CD1c-positive myeloid dendritic cell (primary cell): ENCODE measurements around the gene CPED1.

Source experiments
- DNase-seq: peaks from one replicate; pipeline ENCODE4 v3.0.0-alpha.2; 2016; ENCODE audit errors: extremely low spot score

Gene CPED1

DNA sequence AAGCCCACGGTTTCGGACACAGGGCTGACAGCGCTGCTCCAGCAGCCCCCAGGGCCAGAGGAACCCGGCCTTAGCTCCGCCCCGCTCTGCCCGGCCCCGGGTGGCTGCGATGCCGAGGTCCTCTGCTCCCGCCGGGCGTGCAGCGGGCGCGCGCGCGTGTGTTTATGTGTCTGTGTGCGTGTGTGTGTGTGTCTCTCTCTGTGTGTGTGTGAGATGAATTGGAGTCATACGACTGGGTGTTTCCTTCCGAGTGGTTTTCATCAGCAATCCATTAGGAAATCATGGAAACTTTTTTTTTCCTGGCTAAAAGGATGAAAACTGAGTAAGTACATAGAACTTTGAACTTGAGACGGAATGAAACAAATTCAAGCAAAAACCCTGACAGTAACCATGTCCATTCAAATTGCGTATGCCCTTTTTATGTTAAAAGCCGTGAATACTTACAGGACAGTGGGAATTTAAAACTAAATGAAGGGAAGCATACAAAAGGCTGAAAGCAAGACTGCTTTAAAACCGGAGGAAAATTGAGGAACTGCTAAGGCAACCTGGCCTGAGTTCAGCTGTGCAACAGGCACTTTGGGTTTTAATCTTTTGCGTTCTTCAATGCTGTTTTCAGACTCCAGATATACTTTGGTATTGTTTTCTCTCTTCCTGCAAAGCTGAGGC lies at the start of gene CPED1:
CPED1 (plus strand) TSS at position 121 of the 666 bp plus-strand sequence. CDS start 911 bp downstream, outside the sequence.
- peak; percentile 78 for DNase-seq

GRCh38 chr7:120939345-120939744 lies 49.2 kb upstream of the CPED1 start:
- no peak for DNase-seq

GRCh38 chr7:120941064-120941463 lies 47.4 kb upstream of the CPED1 start:
- peak; percentile 45 for DNase-seq

- no peak for DNase-seq
Measured at GRCh38 chr7:120941856-120942255, 46.7 kb upstream of the CPED1 start.

GRCh38 chr7:120942861-120943260 lies 45.6 kb upstream of the CPED1 start:
- DNase-seq: no peak

DNA sequence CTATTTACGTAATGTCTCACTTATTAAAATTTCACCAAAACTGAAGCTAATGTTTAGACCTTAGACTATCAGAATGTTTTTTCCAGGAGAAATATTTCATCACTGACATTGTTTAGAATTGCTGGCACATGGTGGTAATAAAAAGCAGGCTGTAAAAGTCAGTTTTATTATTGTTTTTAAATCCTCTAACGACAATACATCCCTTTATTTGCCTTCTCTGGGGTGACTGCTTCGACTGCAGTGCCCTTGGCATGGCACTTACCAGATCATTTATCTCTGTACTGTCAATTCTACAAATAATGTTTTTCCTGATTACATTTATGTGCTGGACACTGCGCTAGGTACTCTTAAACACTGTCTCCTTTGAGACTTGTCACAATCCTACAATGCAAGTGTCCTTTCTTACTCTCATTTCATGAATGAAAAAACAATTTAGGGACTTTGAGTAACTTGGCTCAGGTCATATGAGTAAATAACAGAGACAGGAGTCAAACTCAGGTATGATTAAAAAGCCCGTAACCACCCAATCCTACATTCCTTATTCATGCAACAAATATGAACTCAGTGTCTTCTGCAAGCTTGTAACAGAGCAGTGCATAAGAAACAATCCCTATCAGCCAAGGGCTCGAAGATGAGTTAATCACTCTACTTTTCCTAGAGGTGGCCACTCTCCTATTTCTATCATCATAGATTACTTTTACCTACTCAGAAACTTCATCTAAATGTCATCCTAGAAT lies 43.5 kb upstream of the CPED1 start:
- no peak for DNase-seq

DNA sequence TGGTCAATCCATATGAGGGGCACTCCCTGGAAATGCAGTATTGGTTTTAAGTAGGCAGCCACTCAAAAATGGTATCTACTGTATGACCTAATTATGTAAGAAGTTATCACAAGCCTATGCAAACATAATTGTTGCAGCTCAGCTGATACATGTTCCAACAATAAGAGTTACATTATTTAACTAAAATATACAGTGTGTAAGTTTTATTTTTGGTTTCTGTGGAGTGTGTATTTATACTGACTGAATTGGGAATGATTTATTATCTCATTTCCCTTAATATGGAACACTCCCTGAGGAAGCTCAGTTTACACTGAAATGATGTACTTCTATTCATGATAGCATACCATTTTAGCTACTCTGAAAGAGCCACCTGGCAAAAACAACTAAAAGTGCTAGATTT lies 40.5 kb upstream of the CPED1 start:
- DNase-seq: no peak

GRCh38 chr7:120949393-120949911 lies 39.1 kb upstream of the CPED1 start:
- DNase-seq: no peak

GRCh38 chr7:120949998-120950538 lies 38.4 kb upstream of the CPED1 start:
- no peak for DNase-seq

- peak; percentile 99 for DNase-seq
Measured at GRCh38 chr7:120950539-120951308, 37.8 kb upstream of the CPED1 start, which contains the start of gene ING3. Gene ING3, plus strand, starts transcription at chr7:120950777. Its CDS starts 120 bp downstream, at chr7:120950897.

DNA sequence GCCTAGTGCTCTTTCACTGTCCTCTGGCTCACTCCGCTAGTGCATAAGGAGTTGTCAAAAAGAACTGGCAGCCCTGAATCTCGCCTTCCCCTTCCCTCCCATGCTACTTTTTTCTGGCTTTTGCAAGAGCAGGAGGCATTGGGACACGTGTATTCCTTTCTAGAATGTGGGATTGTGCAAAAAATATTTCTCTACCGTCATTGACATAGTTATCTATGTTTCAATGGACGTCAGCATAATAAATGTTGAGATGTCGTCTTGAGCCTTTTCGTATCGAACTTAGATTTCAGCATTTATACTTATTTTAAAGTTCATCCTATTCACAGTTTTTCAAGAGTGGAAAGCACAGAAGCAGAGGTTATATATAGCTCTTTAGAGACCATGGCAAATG lies 37.2 kb upstream of the CPED1 start:
- no peak for DNase-seq

DNA sequence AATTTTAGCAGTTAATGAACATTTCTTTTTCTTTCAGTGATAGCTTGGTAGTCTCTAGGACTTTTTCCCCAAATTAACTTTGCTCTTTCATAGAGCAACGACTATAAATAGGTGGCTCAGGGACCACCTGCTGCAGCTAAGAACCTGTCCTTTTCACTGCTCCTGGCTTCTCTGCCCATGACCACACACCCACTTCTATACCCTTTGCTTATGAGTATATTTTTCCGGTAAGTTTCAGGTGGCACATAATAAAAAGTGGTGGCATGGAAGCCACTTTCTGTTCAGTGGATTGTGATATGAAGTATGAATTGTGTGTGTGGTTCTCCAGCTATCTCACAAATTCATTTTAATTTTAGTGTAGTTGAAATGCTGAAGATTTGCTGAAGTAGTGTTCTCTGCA lies 36.7 kb upstream of the CPED1 start:
- DNase-seq: no peak

- DNase-seq: no peak
Measured at GRCh38 chr7:120955577-120956149, 32.8 kb upstream of the CPED1 start.

DNA sequence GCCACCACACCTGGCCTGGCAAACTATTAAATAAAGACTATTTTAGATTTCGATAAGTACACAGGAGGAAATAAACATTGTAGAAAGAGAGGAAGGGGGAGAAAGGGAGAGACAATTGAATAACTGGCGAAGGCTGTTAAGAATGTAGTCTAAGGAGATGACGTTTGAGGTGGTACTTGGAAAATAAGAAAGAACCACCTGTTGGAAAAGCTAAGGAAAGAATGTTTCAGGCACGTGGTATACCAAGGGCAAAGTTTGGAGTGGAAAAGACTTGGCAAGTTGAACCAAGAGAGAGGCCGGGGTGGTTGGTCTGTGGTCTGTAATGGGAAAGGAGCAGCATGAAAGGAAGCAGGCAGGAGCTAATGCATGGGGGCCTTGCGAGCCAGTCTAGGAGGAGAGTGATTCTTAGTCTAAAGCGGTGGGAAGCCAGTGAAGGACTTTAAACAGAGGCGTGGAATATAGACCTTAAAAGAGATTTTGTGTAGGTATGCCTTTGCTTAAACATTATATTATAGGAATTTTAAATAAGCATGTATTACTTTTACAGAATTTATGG lies 28.5 kb upstream of the CPED1 start:
- no peak for DNase-seq

- DNase-seq: no peak
Measured at GRCh38 chr7:120960714-120961113, 27.8 kb upstream of the CPED1 start.

GRCh38 chr7:120961638-120962173 lies 26.8 kb upstream of the CPED1 start:
- no peak for DNase-seq

- DNase-seq: no peak
Measured at GRCh38 chr7:120964088-120964487, 24.4 kb upstream of the CPED1 start.

DNA sequence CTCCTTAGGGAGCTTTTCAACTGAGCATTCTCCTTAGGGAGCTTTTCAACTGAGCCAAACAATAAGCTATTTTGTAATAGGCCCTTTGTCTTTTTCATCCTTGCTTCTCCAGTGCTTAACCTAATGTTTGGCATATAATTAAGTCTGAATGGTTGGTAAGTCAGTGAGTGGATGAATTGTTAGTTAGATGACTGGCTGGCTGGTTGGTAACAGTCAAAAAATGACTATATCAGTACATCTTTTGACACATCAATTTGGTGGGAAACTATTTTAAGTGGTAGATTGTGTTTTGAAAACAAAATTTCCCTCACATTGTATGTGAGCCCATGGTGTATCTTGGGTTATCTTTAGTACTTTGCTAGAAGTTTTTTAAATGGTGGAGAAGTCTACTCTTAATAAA lies 21.6 kb upstream of the CPED1 start:
- no peak for DNase-seq

DNA sequence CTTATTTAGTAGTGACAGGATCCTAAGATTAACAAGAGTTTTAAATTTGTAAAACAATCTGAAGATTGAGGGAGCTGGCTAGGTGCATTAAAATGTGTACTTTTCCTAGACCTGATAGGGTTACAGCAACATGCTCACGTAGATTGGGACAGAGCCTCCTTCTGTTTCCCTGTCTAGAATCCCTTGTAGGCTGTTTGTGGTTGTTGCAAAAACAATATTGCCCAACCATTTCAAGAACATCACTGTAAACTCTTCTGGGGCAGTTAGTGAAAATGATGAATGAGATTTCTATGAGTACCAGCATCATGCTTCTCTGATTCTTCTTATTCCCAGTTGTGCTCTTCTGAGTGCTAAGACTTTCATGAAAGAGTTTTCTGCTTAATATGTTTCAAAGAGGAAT lies 14.7 kb upstream of the CPED1 start:
- DNase-seq: no peak

DNA sequence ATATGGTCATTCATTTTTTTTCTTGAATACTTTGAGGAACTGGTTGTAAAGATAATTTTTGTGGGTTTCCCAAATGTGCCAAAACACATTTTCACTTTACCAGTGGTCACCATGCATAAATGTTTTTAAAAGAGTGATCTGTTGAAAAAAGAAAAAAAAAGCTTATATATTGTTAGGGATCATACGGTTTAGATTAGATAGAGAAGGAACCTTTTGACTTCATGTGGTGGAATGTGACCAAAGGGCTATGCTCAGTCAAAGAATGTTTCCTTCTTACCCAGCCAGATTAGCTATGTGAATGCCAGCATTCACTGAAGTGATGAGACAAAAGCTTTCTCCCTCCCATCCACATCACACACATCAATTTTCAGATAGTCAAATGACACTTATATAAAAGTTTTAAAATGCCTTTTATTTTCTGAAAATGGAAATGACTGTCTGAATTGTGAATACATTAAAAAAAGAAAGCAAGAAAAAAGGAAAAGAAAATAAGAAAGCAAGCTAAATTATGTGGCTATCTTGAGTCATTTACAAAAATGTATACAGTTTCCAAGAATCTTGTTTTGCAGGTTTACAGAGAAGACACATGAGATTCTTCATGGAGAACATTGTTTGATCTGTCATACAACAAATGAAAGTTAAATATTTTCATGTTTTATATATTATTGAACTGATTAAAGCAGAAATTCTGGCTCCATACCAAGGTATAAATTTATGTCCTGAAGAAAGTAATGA lies 8.6 kb upstream of the CPED1 start:
- no peak for DNase-seq
